Stomach (tissue), 4 donors: ENCODE measurements around the gene USP24.

ENCODE experiments used
- CTCF ChIP-seq, 7 experiments: fragments of 450-650 bp in 4 of 7; fragments of 200-600 bp in 3 of 7; sonication (generic) in 3 of 7; IDR thresholded peaks; one replicate each; pipeline ENCODE4 v1.5.1; 2016 to 2019; ENCODE audit warnings: antibody characterized with exemption in 7 of 7, control low read depth in 2 of 7, mild to moderate bottlenecking in 1 of 7
- POLR2A ChIP-seq, 4 donors: fragments of 450-650 bp; IDR thresholded peaks; one replicate each; pipeline ENCODE4 v1.6.1; 2016; ENCODE audit warnings: antibody characterized with exemption in 4 of 4, control low read depth in 2 of 4, mild to moderate bottlenecking in 1 of 4, moderate library complexity in 1 of 4

- TF ChIP-seq CTCF (IDR thresholded peaks at IDR 0.05) (no peak), POLR2A (IDR thresholded peaks at IDR 0.05) (no peak)
Observed at GRCh38 chr1:55171694-55172093, 43.5 kb downstream of the USP24 start.
